Stimulated activated CD4-positive, alpha-beta T cell treated with anti-CD3 and anti-CD28 coated beads, Interleukin-12 subunit alpha, Interleukin-12 subunit beta, amount 100 ng/mL, for 4 hours (primary cell): ENCODE data around the gene PPL.
"Not testable (repeated sequence)": the region's sequence is repeated elsewhere in the genome, so short reads cannot be mapped to it uniquely, and the experiment has no call there.

ENCODE experiments used
- DNase-seq: peaks from one replicate; pipeline ENCODE4 v3.0.0-alpha.2; 2020

The PPL gene

DNA sequence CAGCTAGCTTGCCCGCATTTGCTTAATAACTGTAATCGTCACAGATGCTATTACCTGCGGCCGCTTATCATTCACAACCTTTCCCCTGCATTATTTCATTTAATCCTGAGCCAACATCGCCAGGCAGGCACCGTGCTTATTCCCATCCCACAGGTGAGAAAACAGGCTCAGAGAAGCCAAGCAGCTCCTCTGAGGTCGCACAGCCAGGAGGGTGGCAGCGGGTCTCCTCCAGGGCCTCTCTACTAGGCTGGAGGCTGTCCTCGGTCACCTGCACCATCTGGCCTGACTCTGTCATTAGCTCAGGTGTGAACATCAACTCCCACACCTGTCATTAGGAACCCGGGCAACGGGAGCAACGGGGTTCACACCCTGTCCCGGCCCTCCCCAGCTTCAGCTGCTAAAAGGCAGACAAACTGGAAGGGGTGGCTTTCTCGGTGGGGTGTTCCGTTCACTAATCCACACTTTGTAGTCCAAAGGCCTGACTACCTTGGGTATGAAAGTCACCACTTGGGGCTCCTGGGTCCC is 3.0 kb downstream of the PPL start:
- no peak for DNase-seq

DNA sequence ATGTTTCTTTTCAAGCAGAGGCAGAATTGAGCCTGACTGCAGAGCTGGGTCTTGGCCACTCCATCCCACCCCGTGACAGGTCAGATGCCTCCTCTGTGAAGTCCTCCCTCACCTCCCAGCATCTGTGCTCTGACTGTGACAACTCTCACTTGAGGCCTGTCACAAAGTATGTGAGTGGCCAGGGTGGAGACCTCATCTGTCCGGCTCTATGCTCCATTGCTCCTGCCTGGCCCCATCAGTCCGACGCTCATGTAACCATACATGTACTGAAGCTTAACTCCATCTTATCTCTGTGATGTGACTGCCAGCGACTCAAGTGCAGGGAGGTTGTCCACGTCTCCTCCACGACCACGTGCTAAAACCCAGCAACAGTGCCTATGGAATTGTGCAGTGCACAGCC is 3.5 kb downstream of the PPL start:
- DNase-seq = no peak

DNA sequence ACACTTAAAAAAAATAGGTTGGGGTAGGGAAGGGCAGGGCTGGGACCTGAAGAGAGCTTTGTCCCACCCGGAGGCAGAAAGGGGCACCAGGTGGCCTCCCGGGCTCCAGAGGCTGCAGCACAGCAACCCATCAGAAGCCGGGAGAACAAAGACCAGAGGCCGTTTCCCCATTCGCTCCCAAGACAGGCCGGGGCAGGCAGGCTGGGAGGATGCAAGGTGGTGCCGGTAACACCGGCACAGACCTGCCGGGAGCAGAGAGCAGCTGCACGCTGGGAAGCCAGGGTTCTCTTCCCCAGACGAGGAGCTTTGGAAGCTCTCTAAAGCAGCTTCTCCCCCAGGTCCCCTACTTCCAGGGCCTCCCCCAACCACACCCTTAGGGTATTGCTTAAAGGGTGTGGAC is 5.6 kb downstream of the PPL start:
- DNase-seq = no peak

DNA sequence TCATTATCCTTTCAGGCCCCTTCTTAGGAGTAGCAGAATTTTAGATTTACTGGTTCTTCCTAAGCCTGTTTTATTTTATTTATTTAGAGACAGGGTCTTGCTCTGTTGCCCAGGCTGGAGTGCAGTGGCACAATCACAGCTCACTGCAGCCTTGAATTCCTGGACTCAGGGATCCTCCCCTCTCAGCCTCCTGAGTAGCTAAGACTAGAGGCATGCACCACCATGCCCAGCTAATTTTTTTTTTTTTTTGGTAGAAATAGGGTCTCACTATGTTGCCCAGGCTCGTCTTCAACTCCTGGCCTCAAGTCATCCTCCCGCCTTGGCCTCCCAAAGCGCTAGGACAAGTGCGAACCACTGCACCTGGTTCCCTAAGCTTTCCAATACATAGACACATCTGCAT is 7.3 kb downstream of the PPL start:
- DNase-seq = not testable (repeated sequence)

DNA sequence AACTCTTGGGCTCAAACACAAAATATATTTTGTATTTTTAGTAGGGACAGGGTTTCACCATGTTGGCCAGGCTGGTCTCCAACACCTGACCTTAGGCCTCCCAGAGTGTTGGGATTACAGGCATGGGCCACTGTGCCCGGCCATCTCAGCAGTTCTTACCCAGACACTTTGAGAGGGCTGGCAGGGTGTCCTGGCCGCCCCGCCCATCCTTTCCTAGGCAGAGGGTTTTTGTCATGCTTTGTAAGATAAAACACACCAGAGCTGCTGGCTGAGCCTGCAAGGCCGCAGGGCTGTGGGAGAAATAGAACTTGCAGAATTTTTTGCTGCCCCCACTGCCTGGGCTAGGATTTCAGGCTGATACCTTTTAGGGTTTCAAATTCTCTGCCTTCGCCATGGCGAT is 8.7 kb downstream of the PPL start:
- DNase-seq = no peak

DNA sequence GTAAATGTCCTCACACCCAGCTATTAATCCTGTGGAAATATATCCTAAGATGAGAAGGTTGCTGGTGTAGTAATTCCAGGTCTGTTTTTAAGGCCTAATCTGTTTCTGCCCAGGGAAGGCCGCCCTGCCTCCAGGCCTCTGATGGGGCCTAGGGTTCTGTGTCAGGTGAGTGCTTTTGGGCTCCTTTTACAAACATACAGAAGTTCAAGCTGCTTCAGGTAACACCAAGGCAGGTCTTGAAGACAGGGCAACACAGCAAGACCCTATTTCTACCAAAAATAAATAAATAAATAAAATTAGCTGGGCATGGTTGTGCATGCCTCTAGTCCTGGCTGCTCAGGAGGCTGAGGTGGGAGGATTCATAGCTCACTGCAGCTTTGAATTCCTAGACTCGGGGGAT is 9.3 kb downstream of the PPL start:
- DNase-seq = no peak

DNA sequence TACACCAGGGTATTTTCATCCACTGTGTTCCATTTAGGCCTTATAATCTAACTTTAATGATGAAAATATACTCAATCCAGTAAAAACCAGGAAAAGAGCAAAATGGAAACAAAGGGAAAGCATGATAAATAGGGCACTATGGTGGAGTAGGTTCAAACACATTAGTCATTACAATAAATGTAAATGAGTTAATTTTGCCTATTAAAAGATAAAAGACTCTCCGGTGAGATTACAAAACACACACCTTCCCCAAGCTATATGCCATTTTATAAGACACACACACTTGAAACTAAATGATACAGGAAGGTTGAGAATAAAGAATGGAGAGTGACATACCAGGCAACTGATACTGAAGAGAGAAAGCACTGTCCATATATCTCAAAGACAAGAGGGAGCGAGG is 10.0 kb downstream of the PPL start:
- DNase-seq = no peak

DNA sequence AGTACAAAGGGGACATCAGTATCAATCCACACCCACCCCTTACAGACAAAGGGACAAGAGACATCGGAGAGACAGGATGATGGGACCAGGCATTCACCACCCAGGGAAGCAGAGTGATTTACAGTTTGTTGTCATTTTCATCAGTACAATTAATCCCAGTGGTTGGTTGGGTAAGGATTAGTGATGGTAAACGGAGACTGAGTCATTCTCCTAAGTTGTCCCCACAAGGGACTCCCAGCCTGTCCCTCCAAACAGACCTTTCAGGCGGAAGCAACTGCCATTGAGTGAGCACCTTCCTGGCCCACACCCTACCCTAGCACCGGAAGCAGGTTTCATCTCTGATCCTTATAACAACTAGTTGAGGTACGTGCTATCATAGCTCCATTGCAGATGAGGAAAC is 11.2 kb downstream of the PPL start:
- no peak for DNase-seq

DNA sequence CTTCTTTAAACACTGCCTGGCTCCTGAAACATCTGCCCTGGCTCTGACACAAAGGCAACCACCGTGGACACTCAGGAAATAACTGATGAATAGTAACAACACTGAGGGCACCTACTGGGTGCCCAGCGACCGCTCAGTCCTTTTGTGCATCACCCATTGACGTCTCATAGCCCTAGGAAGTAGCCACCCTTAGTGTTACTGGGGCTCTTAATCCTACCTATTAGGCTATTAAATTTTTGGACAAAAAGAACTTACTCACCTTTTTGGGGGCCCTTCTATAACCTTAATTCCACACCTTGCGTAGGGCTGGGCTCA is 11.7 kb downstream of the PPL start:
- DNase-seq = no peak

DNA sequence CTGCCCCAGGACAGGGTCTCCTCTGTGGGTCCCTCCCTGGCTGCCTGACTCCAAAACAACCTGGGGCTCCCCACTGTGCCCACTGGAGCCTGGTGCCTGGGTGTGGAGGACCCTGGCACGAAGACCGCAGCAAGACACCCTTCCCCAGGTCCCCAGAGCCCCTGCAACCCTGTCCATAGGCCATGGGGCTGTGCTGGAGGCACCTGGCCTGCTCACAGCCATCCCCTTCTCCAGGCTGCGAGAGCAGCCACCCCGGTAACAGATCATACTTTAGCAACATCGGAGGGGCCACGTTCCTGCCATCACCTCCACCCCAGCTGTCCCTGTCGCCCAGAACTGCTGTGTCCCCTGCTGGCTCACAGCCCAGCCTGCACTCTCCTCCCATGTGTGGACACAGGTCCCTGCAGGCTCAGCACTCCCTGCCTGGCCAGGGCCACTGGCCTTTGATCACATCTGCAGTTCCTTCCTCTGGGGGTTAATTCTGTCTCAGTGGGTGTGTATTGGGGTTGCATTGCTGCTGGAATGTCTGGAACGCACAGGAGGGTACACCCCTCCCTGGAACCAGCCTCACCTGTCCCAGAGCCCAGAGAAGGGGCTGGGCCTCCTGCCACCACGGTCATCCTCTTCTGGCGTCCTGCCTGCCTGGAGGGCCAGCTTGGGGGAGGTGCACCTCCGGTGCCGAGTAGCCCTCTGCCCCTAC is 12.2 kb downstream of the PPL start:
- DNase-seq = no peak

DNA sequence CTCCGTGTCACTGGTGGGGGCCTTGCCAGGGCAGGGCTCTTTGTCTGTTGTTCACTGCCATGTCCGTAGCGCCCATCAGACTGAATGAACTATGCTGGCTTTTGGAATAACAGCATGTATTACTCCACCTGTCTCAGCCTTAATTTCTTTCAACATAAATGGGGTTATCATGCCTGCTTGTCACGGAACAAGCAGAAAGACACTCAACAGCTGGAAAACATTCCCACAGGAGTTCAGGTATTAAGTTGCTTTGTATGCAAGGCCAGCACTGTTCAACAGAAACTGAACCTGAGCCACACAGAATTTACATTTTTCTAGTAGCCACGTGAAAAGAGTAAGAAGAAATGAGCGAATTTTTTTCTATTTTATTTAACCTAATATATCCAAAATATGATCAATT is 13.1 kb downstream of the PPL start:
- no peak for DNase-seq

DNA sequence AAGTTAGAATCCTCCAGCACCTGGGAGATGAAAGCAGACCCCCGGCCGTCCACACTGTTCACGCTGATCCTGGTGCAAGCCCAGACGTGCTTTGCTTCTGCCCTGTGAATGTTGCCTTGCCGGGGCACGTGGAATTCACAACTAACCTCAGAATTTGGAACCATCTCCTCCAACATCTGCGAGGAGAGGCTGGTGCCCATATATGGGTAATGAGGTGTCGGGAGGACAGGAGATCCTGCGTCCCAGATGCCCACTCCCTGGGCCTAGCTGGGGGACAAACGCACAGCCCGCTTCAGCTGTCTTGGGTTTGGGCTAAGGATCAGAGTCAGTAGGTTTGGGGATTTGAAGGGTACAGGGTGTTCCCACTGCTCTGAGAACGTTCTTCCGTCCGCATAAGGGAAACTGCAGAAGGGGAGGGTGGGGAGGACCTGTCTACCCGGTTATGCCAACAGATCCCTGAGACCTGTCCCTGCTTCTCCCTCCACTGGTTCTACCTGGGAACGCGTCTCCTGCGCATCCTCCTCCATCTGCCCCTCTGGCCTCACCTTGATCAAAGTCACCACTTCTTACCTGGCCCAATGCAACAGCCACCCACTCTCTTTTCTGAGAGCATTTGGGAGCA is 14.1 kb downstream of the PPL start:
- DNase-seq = no peak

DNA sequence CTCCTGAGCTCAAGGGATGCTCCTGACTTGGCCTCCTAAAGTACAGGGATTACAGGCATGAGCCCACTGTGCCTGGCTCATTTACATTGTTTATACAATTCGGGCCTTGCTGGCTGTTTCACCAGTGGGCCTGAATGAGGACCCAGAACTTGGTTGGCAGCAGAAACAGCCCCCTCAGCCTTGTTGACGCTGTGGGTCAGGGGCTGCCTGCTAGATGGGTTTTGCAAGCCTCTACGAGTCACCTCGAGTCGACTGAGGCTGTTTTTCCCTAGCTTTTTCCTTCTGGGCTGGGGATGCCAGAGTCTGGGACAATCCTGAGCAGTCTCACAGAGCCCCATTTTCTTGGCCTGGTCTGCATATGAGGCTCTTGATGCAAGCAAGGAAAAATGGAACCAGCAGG is 16.1 kb downstream of the PPL start:
- no peak for DNase-seq

DNA sequence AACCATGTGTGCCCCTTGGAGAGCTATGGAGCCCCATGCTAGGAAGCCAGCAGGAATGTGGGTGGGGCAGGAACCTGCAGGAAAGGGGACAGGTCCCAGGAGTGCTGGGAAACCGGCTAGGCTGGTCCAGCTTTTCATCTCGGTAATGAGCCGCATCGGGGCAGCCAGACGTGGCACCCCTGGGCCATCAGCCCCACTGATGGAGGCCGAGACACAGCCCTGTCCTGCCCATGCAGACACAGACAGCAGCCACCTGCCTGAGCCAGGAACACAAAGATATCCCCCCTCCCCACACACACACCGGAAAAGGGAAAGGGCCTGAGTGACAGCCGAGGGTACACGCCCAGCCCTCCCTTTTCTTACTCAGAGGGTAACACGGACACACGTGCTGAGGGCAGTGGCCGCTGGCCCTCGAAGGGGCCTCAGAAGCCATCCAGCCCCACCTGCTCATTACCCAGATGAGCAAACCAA is 18.1 kb downstream of the PPL start:
- no peak for DNase-seq

DNA sequence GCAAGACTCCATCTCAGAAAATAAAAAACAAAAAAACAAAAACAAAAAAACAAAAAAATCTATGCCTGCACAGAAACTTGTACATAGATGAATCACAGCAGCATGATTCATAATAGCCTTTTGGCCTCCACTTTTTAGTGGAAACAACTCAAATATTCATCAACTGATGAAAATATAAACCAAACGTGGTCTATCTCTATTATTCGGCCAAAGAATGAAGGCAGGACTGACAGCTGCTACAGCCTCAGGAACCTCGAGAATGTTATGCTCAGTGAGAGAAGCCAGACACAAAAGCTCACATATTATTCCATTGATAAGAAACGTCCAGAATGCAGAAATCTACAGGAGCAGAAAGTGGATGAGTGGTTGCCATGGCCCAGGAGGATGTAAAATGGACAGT is 19.8 kb downstream of the PPL start:
- DNase-seq = no peak

DNA sequence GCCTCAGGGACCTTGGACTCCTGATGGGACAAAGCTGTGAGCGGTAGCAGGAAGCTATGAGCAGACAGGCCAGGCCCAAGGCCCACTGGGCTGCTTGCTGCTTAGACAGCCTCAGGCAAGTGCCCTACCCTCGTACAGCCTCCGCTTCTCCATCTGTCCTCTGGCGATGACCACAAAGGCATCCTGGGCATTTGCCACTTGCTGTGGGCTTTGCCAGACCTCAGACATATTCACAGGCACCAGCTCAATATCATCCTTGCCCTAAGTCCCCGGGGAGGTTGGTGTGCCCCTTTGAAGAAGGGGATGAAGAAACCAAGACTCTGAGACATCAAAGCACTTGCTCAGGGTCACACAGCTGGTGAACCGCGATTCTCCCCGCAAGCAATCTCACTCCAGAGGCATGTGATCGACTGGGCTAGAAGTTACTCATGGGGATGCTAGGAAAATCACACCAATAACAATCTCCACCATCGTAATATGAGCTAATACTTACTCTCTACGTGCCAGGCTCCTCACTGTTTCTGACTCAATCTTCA is 21.7 kb downstream of the PPL start:
- no peak for DNase-seq

DNA sequence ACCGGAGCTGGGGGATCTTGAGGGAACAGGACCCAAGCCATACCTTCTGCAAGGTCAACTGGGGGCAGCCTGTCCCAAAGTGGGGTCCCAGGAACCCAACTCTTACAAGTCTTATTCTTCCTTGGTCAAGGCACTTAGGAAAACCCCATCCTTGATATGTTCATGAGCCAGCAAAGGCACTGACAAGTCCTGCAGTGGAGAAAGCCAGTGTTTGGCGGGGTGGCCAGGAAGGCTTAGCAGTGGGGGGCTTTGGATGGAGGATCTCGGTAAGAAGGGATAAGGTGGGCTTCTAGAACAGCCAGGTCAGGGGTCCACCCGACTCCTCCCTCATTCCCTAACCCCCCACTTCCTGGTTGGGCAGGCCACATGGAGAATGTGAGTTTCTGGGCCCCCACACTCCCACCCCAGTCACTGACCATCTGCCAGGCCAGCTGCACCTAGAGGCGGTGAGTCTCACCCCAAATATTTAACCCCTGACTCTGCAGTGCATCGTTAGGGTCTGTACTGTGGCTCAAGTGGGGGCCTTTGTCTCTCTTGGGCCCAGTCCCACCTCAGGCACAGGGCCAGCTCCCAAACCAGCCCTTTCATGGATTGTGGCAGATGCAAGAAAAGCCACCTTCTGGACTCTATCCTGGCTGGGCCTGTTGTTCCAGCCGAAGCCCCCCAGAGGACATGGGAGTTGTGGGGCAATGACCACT is 22.3 kb downstream of the PPL start:
- no peak for DNase-seq

DNA sequence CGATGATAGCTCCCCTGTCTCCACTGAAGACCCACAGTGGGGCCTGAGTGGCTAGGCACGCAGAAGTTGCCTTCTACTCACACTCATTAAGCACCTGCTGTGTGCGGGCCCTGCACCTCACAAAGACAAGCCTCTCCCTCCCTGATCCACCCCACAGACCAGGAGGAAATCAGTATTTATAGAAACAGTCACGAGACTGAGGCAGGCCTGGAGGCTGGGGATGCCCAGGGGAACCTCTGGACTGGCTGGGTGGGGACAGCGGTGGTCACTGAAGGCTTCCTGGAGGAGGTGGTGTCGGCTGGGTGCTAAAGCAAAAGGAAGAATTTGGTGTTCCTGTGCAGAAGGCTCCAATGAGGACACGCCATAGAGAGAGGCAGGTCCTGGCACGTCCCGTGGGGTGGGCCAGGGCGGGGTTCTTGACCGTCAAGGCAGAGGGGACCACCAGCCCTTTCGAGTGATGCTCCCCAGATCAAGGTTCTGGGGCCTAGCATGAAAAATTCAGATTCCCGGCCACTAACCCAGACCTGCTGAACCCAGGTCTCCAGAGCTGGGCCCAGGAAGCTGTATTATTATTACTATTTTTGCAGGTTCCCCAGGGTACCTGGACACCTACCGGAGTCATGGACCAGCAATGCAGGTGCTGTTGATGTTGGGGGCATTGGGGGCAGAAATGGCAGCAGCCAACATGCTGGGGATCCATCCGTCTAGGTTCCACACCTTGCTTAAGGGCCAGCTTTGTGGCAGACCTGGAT is 23.0 kb downstream of the PPL start:
- DNase-seq = no peak

DNA sequence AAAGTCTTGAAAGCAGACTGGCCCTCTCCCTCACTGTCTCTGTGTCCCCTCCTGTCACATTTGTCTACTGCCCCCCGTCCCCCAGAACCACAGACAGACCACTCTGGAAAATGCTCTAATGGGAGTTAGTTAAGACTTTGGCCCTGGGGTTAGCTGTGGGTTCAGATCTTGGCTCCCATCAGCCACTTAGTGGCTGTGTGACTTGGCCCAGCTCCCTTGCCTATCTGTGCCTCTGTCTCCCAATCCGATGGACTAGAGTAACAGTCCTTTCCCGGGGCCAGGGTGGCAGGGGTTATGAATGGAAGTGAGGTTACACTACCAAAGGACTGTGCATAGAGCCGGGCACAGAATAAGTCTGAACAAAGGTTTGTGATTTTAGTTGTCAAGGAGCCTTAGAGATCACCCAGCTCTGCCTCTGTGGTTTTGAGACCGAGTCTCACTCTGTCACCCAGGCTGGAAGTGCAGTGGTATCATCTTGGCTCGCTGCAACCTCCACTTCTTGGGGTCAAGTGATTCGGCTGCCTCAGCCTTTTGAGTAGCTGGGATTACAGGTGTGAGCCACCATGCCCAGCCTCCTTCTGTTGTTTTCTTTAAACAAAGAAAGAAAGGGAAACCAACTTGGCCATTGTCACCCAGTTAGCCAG is 23.7 kb downstream of the PPL start:
- DNase-seq = no peak

DNA sequence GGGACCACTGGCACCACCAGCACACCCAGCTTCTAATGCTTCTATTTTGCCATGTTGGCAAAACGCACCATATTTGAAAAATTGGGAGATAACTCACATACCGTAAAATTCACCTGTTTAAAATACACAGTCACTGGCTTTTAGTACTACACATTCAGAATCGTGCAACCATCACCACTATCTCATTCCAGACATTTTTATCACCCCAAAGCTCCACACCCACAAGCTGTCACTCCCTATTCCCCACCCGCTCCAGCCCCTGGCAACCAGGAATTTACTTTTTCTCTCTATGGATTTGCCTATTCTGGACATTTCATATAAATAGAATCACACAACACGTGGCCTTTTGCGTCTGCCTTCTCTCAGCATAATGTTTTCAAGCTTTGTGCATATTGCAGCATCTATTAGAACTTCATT is 25.0 kb downstream of the PPL start:
- DNase-seq = no peak

DNA sequence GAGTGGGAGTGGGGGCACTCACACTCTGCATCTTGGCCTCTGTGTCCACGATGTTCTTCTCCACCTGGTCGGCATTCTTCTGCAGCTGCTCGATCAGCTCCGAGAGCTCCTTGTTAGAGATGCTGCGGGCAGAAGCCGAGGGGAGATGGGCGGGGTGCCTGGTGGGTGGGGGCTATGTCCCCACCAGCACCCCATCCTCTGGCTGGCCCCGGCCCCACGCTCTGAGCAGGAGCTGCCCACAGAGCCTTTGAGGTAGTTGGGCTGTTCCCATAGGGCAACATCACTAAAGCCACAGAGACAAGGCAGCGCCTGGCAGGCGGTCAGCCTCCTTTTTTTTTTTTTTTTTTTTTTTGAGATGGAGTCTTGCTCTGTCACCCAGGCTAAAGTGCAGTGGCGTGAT is 26.1 kb downstream of the PPL start:
- no peak for DNase-seq

DNA sequence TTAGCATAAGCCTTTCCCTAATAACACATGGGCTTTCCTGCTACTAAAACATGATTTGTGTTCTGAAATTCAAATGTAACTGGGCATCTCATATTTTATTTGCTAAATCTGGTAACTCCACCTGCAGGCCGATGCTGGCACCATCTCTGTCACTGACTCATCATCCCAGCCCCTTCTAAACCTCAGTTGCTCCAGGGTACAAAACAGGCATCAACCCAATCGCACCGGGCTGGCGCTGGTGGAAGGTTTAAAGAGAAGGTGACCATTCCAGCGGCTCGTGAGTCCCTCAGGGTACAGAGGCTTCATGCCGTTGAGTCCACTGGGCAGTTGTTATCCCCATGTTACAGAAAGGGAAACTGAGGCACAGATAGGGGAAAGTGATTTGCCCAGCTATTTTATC is 27.1 kb downstream of the PPL start:
- DNase-seq = no peak
